Ishikawa (cell line): ENCODE results near the gene ARL11.

Experiments
- CEBPB ChIP-seq: IDR thresholded peaks from 2 replicates; pipeline ENCODE4 v1.6.1; 2012
- EP300 ChIP-seq: IDR thresholded peaks from 2 replicates; pipeline ENCODE4 v1.6.1; 2012; ENCODE audit warnings: borderline replicate concordance
- RAD21 ChIP-seq: IDR thresholded peaks from 2 replicates; pipeline ENCODE4 v1.6.1; 2012; ENCODE audit warnings: low read depth
- TAF1 ChIP-seq: IDR thresholded peaks from 2 replicates; pipeline ENCODE4 v1.6.1; 2012; ENCODE audit warnings: low read depth, mild to moderate bottlenecking
- TCF12 ChIP-seq: IDR thresholded peaks from 2 replicates; pipeline ENCODE4 v1.6.1; 2012; ENCODE audit warnings: low read depth
- TEAD4 ChIP-seq: IDR thresholded peaks from 2 replicates; pipeline ENCODE4 v1.6.1; 2012
- YY1 ChIP-seq: IDR thresholded peaks from 2 replicates; pipeline ENCODE4 v1.6.1; 2012; ENCODE audit warnings: low read depth
- TF ChIP-seq, protein P1 (sequence below): IDR thresholded peaks from 2 replicates; pipeline ENCODE4 v1.6.1; 2012
- TF ChIP-seq, protein P2 (sequence below): IDR thresholded peaks from 2 replicates; pipeline ENCODE4 v1.6.1; 2012
- TF ChIP-seq, protein P3 (sequence below): IDR thresholded peaks from 2 replicates; pipeline ENCODE4 v1.6.1; 2012; ENCODE audit warnings: low read depth, mild to moderate bottlenecking

DNA sequence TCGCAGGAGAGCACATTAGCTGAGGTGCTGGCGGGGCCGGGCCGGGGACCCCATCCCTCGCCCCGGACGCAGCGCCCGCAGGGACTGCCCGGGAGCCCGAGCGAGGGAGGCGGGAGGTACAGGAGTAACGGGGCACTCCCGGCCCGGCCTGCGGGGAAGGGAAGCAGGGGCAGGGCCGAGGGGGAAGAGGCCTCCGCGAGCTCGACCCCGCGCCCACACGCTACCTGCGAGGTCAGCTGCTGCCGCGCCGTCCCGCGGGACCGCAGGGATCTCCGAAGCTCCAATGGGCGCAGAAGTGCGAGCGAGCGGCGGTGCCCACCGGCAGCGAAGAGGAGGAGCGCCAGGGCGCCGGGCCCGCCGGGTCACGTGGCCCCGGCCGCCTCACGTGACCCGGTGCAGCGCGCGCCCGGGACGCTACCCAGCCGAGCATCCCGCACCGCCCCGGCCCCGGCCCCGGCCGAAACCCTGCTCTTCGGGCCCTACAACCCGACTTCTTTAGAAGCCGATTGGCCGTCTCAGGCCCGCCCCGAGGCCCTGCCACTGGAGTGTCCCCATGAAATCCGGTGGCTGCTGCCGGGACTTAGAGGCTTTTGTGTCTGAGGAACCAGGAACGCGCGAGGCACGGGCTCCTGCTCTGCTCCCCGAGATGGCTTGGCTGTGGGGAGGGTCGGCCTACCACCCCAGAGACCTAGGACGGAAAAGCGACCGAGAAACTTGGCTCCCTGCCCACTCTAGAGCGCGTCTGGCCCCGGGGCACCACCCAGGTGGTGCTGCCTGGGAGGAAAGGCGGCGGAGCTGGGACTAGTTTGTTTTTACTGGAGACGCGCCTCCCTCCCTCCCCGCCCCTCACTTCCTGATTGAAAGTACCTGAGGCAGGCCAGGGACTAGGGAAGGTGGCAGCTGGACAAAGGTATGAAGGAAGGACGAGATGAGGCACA lies 42.8 kb upstream of the ARL11 start, which contains the start of gene RCBTB1:
- TF ChIP-seq EP300 (no peak), RAD21 (no peak), TEAD4 (no peak), TCF12 (no peak), TAF1 (peak; percentile 37), CEBPB (no peak), YY1 (no peak)
- TF ChIP-seq, protein P1, sequence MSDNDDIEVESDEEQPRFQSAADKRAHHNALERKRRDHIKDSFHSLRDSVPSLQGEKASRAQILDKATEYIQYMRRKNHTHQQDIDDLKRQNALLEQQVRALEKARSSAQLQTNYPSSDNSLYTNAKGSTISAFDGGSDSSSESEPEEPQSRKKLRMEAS: peak; percentile 58
- TF ChIP-seq, protein P2, sequence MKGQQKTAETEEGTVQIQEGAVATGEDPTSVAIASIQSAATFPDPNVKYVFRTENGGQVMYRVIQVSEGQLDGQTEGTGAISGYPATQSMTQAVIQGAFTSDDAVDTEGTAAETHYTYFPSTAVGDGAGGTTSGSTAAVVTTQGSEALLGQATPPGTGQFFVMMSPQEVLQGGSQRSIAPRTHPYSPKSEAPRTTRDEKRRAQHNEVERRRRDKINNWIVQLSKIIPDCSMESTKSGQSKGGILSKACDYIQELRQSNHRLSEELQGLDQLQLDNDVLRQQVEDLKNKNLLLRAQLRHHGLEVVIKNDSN: peak; percentile 97
- TF ChIP-seq, protein P3, sequence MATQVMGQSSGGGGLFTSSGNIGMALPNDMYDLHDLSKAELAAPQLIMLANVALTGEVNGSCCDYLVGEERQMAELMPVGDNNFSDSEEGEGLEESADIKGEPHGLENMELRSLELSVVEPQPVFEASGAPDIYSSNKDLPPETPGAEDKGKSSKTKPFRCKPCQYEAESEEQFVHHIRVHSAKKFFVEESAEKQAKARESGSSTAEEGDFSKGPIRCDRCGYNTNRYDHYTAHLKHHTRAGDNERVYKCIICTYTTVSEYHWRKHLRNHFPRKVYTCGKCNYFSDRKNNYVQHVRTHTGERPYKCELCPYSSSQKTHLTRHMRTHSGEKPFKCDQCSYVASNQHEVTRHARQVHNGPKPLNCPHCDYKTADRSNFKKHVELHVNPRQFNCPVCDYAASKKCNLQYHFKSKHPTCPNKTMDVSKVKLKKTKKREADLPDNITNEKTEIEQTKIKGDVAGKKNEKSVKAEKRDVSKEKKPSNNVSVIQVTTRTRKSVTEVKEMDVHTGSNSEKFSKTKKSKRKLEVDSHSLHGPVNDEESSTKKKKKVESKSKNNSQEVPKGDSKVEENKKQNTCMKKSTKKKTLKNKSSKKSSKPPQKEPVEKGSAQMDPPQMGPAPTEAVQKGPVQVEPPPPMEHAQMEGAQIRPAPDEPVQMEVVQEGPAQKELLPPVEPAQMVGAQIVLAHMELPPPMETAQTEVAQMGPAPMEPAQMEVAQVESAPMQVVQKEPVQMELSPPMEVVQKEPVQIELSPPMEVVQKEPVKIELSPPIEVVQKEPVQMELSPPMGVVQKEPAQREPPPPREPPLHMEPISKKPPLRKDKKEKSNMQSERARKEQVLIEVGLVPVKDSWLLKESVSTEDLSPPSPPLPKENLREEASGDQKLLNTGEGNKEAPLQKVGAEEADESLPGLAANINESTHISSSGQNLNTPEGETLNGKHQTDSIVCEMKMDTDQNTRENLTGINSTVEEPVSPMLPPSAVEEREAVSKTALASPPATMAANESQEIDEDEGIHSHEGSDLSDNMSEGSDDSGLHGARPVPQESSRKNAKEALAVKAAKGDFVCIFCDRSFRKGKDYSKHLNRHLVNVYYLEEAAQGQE: no peak
